HG03457 (cell line): Measurements from ENCODE around the gene PPL.
"Not testable (repeated sequence)": the region's sequence is repeated elsewhere in the genome, so short reads cannot be mapped to it uniquely, and the experiment has no call there.

Experiments used
- ATAC-seq: cut with Tn5 transposase; IDR thresholded peaks from one replicate; pipeline ENCODE4 v1.9.1; 2021; ENCODE audit warnings: moderate number of reproducible peaks; ENCODE audit not compliant: unreplicated experiment

PPL gene

GRCh38 chr16:4960579-4960978 is 23.6 kb upstream of the PPL start:
- no peak for ATAC-seq

GRCh38 chr16:4958510-4959438 is 21.8 kb upstream of the PPL start:
- no peak for ATAC-seq

- no peak for ATAC-seq
These were observed 21.0 kb upstream of the PPL start, which contains the start of gene SEC14L5 for GRCh38 chr16:4957720-4958509. TSS of gene SEC14L5 (plus strand) at chr16:4958330. CDS start at chr16:4959324, 994 bp downstream.

GRCh38 chr16:4957420-4957719 is 20.4 kb upstream of the PPL start:
- ATAC-seq, result no peak

GRCh38 chr16:4954714-4955113 is 17.8 kb upstream of the PPL start:
- ATAC-seq, result no peak

GRCh38 chr16:4951583-4951982 is 14.6 kb upstream of the PPL start:
- ATAC-seq, result not testable (repeated sequence)

- no peak for ATAC-seq
These were observed 13.0 kb upstream of the PPL start for GRCh38 chr16:4949986-4950385.

- no peak for ATAC-seq
These were observed 12.2 kb upstream of the PPL start for GRCh38 chr16:4948903-4949766.

- ATAC-seq, result no peak
These were observed 11.0 kb upstream of the PPL start for GRCh38 chr16:4947722-4948503.

GRCh38 chr16:4946917-4947316 is 10.0 kb upstream of the PPL start:
- ATAC-seq, result no peak

GRCh38 chr16:4945560-4946502 is 8.9 kb upstream of the PPL start:
- no peak for ATAC-seq

GRCh38 chr16:4944333-4945281 is 7.7 kb upstream of the PPL start:
- ATAC-seq, result no peak

GRCh38 chr16:4942481-4942880 is 5.5 kb upstream of the PPL start:
- no peak for ATAC-seq

- ATAC-seq, result no peak
These were observed 3.8 kb upstream of the PPL start for GRCh38 chr16:4940719-4941118.

GRCh38 chr16:4938683-4939030 is 1.7 kb upstream of the PPL start:
- no peak for ATAC-seq

- no peak for ATAC-seq
These were observed 1.1 kb upstream of the PPL start for GRCh38 chr16:4937782-4938682.
